Vagina (tissue), 2 donors: ENCODE measurements around the gene MFAP3L.

ENCODE experiments used
- CTCF ChIP-seq, 3 experiments: fragments of 450-650 bp in 2 of 3; fragments of 200-600 bp in 1 of 3; sonication (generic) in 1 of 3; IDR thresholded peaks; one replicate each; pipeline ENCODE4 v1.5.1; 2017 to 2019; ENCODE audit warnings: antibody characterized with exemption in 3 of 3, mild to moderate bottlenecking in 2 of 3, moderate library complexity in 2 of 3
- POLR2A ChIP-seq, 2 donors: fragments of 450-650 bp; IDR thresholded peaks; one replicate each; pipeline ENCODE4 v1.6.1; 2017; ENCODE audit warnings: antibody characterized with exemption in 2 of 2, mild to moderate bottlenecking in 2 of 2, moderate library complexity in 2 of 2
- POLR2AphosphoS5 ChIP-seq, 2 donors: sonication (generic); formaldehyde crosslinking; IDR thresholded peaks; one replicate each; pipeline ENCODE4 v1.9.0; 2017; ENCODE audit warnings: antibody characterized with exemption in 2 of 2, mild to moderate bottlenecking in 2 of 2, low read depth in 1 of 2; ENCODE audit not compliant: insufficient read depth in 1 of 2

GRCh38 chr4:169958629-169959028 is 67.6 kb downstream of the MFAP3L start:
- no peak for TF ChIP-seq CTCF (IDR thresholded peaks at IDR 0.05)
- TF ChIP-seq POLR2A (IDR thresholded peaks at IDR 0.05) = no peak
- TF ChIP-seq POLR2AphosphoS5 (IDR thresholded peaks at IDR 0.05; ENCODE audit: insufficient read depth in 1 of 2, low read depth in 1 of 2) = no peak
